HEK293 (cell line): ENCODE results near the gene SSTR4.

Experiments
- CTCF ChIP-seq: fragments of 450-650 bp; formaldehyde crosslinking; IDR thresholded peaks from 2 replicates; pipeline ENCODE4 v1.5.1; 2016; ENCODE audit warnings: missing biosample characterization, missing genetic modification characterization
- KLF16 ChIP-seq: fragments of 450-650 bp; formaldehyde crosslinking; IDR thresholded peaks from 2 replicates; pipeline ENCODE4 v1.5.1; 2017; ENCODE audit warnings: missing biosample characterization, missing genetic modification characterization
- YY1 ChIP-seq: fragments of 450-650 bp; formaldehyde crosslinking; IDR thresholded peaks from 2 replicates; pipeline ENCODE4 v1.5.1; 2018; ENCODE audit warnings: missing biosample characterization, missing genetic modification characterization
- ZNF248 ChIP-seq: fragments of 450-650 bp; formaldehyde crosslinking; IDR thresholded peaks from 2 replicates; pipeline ENCODE4 v1.5.1; 2017; ENCODE audit warnings: missing biosample characterization, missing genetic modification characterization
- ZNF302 ChIP-seq: fragments of 450-650 bp; formaldehyde crosslinking; IDR thresholded peaks from 2 replicates; pipeline ENCODE4 v1.5.1; 2016; ENCODE audit warnings: missing biosample characterization, missing genetic modification characterization, low read depth
- ZNF311 ChIP-seq: fragments of 450-650 bp; formaldehyde crosslinking; IDR thresholded peaks from 2 replicates; pipeline ENCODE4 v1.5.1; 2017; ENCODE audit warnings: missing biosample characterization, missing genetic modification characterization, borderline replicate concordance
- ZNF350 ChIP-seq: fragments of 450-650 bp; formaldehyde crosslinking; IDR thresholded peaks from 2 replicates; pipeline ENCODE4 v1.5.0; 2017; ENCODE audit warnings: missing biosample characterization, mild to moderate bottlenecking, missing genetic modification characterization
- ZNF354C ChIP-seq: fragments of 450-650 bp; formaldehyde crosslinking; IDR thresholded peaks from 2 replicates; pipeline ENCODE4 v1.5.1; 2016; ENCODE audit warnings: missing biosample characterization, missing genetic modification characterization, low read depth, borderline replicate concordance
- ZNF362 ChIP-seq: fragments of 450-650 bp; formaldehyde crosslinking; IDR thresholded peaks from 2 replicates; pipeline ENCODE4 v1.5.1; 2016; ENCODE audit warnings: missing biosample characterization, missing genetic modification characterization
- ZSCAN4 ChIP-seq: fragments of 450-650 bp; formaldehyde crosslinking; IDR thresholded peaks from 2 replicates; pipeline ENCODE4 v1.5.1; 2017; ENCODE audit warnings: missing biosample characterization, missing genetic modification characterization

GRCh38 chr20:23086931-23087411 is 51.9 kb downstream of the SSTR4 start:
- TF ChIP-seq CTCF (tag by site-specific recombination) (no peak), ZNF248 (tag by site-specific recombination) (no peak), ZNF302 (no peak), YY1 (tag by site-specific recombination) (no peak), ZSCAN4 (tag by site-specific recombination) (no peak), ZNF350 (no peak), KLF16 (tag by site-specific recombination) (no peak), ZNF354C (tag by site-specific recombination) (no peak), ZNF362 (tag by site-specific recombination) (no peak), ZNF311 (tag by site-specific recombination) (no peak)
